ENCODE measurements around the gene MVD.

Gene MVD

DNA sequence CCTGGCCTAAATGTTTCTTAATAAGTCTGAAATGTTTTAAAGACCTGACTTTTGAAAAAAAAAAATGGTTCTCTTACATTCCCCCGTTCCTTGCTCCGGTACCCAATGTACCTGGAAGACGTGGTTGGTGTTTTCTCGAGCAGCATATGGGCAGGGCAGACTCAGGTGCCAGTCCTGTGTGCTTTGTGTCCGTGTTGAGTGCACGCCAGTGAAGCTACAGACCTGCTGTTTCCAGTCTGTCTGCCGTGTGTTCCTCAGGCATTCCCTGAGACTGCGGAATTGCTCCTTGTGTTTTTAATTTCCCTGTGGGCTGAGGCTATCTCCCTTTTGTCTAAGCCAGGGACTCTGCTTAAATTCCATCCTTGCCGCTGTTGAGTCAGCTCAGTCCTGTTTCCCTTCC, 36.2 kb downstream of the MVD start:
- Histone ChIP-seq H3K4me1 (no peaks in the 10 kb centered on the region), H3K4me3 (no peak overlapping the region), H3K27me3 (no peaks in the 10 kb centered on the region), H3K9me3 (no peaks in the 10 kb centered on the region), H3K36me3 (peaks cover 90 to 100% (median 92%) of the 10 kb centered on the region in 3 donors), H3K27ac (no peak overlapping the region)
- DNase-seq = no peak
- TF ChIP-seq CTCF (IDR thresholded peaks at IDR 0.05) = no peak
- intact Hi-C loops (cut with DNase I; ENCODE audit: low total_unique reads) = no loop called here

- Histone ChIP-seq H3K9me3 (no peaks in the 10 kb centered on the region), H3K36me3 (peaks cover 78 to 94% (median 81%) of the 10 kb centered on the region in 3 donors), H3K27me3 (no peaks in the 10 kb centered on the region), H3K4me1 (no peaks in the 10 kb centered on the region), H3K4me3 (no peak overlapping the region), H3K27ac (no peak overlapping the region)
- intact Hi-C loops (cut with DNase I; ENCODE audit: low total_unique reads) = no loop called here
- TF ChIP-seq CTCF (IDR thresholded peaks at IDR 0.05) = no peak
- DNase-seq = no peak
These were observed 37.8 kb downstream of the MVD start for GRCh38 chr16:88624977-88625576.

DNA sequence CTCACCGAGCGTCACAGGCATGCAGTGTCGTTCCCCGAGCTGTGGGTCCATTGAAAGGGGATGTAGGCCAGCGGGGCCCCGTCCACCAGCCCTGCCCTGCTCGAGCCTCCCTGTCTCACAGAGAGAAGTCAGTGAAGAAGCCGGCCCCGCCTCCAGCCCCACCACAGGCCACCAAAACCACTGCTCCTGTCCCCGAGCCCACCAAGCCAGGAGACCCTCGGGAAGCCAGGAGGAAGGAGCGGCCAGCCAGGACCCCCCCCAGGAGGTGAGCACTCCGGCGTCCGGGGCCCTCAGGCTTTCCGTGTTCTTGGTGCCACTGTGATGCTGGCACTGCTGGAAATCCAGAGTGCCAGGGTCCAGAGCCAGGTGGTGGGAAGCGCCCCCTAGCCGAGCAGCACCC, 38.4 kb downstream of the MVD start:
- intact Hi-C loops (cut with DNase I; ENCODE audit: low total_unique reads) = no loop called here
- peaks cover 78 to 94% (median 80%) of the 10 kb centered on the region in 3 donors for H3K36me3 ChIP-seq
- DNase-seq = no peak

DNA sequence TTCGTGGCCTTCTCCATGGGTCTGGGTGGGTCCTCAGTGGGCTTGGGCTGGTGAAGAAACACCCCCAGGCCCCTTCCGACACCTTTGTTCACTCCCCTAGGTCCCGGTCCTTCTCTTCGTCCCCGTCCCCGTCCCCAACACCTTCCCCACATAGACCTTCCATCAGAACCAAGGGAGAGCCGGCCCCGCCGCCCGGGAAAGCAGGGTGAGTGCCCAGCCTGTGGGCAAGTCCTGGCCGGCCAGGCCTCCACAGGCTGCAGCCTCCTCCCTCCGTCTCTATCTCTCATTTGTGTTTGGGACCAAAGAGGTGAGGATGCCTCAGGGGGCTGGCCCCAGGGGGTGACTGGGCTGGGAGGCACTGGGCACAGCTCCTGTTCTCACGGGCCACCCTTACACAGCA, 39.0 kb downstream of the MVD start:
- peaks cover 78 to 94% (median 78%) of the 10 kb centered on the region in 3 donors for H3K36me3 ChIP-seq
- no peaks in the 10 kb centered on the region for H3K9me3 ChIP-seq
- DNase-seq = no peak

More for the DNA sequence above, 38.4 kb downstream of the MVD start:
- Histone ChIP-seq H3K4me3 (no peak overlapping the region), H3K27me3 (no peaks in the 10 kb centered on the region), H3K27ac (no peak overlapping the region), H3K4me1 (no peaks in the 10 kb centered on the region), H3K9me3 (no peaks in the 10 kb centered on the region)
- no peak for TF ChIP-seq CTCF (IDR thresholded peaks at IDR 0.05)

GRCh38 chr16:88622866-88623265, 40.0 kb downstream of the MVD start:
- intact Hi-C loops (cut with DNase I; ENCODE audit: low total_unique reads) = no loop called here
- Histone ChIP-seq H3K27ac (no peak overlapping the region), H3K36me3 (peaks cover 71 to 94% (median 71%) of the 10 kb centered on the region in 3 donors), H3K27me3 (no peaks in the 10 kb centered on the region), H3K4me3 (no peak overlapping the region), H3K9me3 (no peaks in the 10 kb centered on the region), H3K4me1 (no peaks in the 10 kb centered on the region)
- no peak for DNase-seq
- no peak for TF ChIP-seq CTCF (IDR thresholded peaks at IDR 0.05)

More for the DNA sequence above, 39.0 kb downstream of the MVD start:
- intact Hi-C loops (cut with DNase I; ENCODE audit: low total_unique reads) = no loop called here
- TF ChIP-seq CTCF (IDR thresholded peaks at IDR 0.05) = no peak
- no peak overlapping the region for H3K27ac ChIP-seq
- H3K4me3 ChIP-seq = no peak overlapping the region
- H3K4me1 ChIP-seq = no peaks in the 10 kb centered on the region
- no peaks in the 10 kb centered on the region for H3K27me3 ChIP-seq

DNA sequence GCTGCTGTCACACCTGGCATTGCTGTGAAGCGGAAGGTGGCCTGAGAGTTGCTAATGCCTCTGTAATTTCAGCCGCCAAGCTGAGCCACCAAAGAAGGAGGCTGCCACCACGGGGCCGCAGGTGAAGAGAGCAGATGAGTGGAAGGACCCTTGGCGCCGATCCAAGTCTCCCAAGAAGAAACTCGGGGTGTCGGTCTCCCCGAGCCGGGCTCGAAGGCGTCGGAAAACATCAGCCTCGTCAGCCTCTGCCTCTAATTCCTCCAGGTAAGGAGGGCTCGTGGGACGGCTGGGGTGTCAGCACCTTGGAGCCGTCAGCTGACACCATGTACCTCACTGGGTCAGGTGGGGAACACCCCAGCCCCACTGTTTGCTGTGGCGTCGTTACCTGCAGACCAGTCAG, 40.8 kb downstream of the MVD start:
- Histone ChIP-seq H3K36me3 (peaks cover 66 to 92% (median 67%) of the 10 kb centered on the region in 3 donors), H3K4me1 (no peaks in the 10 kb centered on the region), H3K27ac (no peak overlapping the region), H3K27me3 (no peaks in the 10 kb centered on the region), H3K4me3 (no peak overlapping the region), H3K9me3 (no peaks in the 10 kb centered on the region)
- DNase-seq = no peak
- intact Hi-C loops (cut with DNase I; ENCODE audit: low total_unique reads) = no loop called here
- no peak for TF ChIP-seq CTCF (IDR thresholded peaks at IDR 0.05)

Measured in tibial artery (tissue), 4 donors.